ENCODE measurements around the gene PTP4A1.

GRCh38 chr6:63580704-63580961 lies 8.4 kb downstream of the PTP4A1 start:
- TF ChIP-seq EP300 (IDR thresholded peaks at IDR 0.05) = no peak
- no peak for TF ChIP-seq CTCF (IDR thresholded peaks at IDR 0.05)
- TF ChIP-seq POLR2A (IDR thresholded peaks at IDR 0.05) = no peak

Measured in gastroesophageal sphincter (tissue), 3 donors.